WI38 (cell line): Measurements from ENCODE around the gene EGFL8.

Experiments
- H3K4me3 ChIP-seq: 2 replicates; pipeline ENCODE4 v1.5.1; 2011; ENCODE audit warnings: low read depth, mild to moderate bottlenecking, control low read depth, low read length
- TF ChIP-seq, protein P1 (sequence below): IDR thresholded peaks from 2 replicates; pipeline ENCODE4 v1.5.1; 2012; ENCODE audit warnings: low read depth, mild to moderate bottlenecking, control low read depth, low read length

The EGFL8 gene

GRCh38 chr6:32146687-32147086 is 17.7 kb upstream of the EGFL8 start:
- TF ChIP-seq, protein P1, sequence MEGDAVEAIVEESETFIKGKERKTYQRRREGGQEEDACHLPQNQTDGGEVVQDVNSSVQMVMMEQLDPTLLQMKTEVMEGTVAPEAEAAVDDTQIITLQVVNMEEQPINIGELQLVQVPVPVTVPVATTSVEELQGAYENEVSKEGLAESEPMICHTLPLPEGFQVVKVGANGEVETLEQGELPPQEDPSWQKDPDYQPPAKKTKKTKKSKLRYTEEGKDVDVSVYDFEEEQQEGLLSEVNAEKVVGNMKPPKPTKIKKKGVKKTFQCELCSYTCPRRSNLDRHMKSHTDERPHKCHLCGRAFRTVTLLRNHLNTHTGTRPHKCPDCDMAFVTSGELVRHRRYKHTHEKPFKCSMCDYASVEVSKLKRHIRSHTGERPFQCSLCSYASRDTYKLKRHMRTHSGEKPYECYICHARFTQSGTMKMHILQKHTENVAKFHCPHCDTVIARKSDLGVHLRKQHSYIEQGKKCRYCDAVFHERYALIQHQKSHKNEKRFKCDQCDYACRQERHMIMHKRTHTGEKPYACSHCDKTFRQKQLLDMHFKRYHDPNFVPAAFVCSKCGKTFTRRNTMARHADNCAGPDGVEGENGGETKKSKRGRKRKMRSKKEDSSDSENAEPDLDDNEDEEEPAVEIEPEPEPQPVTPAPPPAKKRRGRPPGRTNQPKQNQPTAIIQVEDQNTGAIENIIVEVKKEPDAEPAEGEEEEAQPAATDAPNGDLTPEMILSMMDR: no peak
- H3K4me3 ChIP-seq: no peak overlapping the region

DNA sequence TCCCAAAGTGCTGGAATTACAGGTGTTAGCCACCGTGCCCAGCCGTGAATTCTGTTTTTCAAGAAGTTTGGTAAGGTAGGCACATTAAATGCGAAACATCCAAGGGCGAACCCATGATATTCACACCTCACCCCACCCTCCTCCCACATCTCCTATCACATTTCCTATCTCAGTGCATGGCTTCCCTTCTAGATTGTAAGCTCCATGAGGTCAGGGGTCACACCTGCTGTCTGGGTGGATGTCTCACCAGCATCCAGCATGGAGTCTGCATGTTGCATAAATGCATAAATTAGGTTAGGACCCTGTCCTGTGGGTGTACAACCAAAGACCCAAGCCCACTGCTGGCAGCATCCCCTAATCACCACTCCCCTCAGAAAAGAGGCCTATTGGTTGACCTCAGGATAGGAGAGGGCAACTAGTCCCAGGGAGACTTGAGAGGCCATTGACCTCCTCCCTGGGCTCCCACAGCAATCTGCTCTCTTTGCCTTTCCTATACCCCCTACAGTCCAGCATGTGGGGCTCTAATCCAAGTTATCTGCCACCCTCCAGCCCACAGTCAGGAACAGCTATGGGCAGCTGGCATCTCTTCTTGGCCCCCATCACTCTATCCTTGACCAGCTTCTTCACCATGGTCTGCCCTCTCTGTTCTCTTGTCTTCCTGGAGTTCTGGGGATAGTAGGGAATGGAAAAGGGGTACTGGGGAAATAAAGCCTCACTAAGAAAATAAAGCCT is 16.8 kb upstream of the EGFL8 start:
- no peak overlapping the region for H3K4me3 ChIP-seq

GRCh38 chr6:32148289-32149091 is 15.9 kb upstream of the EGFL8 start:
- TF ChIP-seq, protein P1: no peak
- no peak overlapping the region for H3K4me3 ChIP-seq

More for the DNA sequence above, 16.8 kb upstream of the EGFL8 start:
- TF ChIP-seq, protein P1: no peak

DNA sequence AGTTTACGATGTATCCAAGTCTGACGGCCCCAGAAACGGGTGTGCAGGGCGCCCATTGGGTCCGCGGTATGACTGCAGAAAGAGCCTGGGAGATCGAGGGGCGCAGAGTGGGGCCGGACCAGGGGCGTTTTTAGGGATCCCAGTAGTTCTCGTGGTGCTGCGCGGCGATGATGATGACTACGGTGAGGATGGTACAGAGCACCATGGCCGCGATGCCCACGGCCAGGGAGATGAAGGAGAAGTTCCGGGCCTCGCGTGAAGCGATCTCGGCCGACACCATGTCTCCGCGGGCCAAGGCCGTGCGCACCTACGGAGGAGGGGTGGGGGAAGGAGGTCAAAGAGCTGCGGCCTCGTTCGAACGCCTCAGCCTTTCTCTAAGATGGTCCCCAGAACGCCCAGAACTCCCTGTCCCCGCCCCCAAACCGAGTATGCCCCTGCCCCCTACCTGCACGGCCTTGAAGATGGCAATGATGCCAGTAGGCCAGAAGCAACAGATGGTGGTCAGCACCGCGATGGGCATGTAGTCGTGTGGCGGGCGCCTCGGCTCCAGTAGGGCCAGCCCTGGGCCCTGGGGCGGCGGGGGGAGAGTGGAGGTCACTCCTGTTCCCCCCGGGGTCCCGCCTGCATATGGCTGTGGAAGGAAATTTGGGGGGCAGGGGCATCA is 15.2 kb upstream of the EGFL8 start:
- TF ChIP-seq, protein P1: no peak
- H3K4me3 ChIP-seq: no peak overlapping the region

DNA sequence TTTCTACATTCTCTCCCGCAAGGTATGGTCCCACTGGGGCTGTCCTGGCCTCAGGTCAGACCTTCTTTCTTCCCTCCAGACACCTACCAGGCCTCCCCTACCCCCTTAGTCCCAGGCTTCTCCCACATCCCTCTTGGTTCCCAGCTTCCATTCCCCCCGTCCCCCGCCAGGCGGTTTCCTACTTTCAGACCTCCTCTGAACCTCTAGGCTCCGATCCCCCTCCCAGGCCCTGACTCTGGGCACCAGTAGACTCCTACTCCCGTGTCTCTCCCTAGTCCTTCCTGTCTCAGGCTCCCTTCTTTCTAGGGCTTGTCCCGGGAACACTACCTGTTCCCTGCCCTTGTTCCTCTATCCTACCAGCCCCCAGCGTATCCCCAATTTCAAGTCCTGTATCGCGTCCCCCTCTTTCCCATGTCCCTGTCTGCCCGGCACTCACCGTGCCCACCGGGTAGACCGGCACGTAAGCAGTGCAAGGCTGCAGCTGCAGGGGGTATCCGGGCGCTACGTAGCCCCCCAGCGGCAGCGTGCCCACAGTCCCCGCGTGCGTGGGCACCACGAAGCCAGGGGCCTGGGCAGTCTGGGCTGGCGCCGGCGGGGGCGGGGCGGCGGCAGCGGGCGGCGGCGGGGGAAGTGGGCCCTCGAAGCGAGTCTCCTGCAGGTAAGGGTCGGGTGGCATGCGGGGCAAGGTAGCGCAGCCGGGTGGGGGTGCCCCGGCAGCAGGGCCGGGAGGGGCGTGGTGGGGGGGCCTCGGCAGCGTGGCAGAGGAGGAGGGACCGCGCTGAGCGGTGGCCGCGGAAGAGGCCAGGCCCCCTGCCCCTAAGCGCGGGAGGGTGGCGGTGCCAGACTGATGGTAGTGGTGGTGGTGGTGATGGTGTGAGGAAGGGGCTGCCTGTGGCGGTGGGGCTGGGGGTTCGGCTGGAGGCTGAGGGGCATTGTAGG is 14.2 kb upstream of the EGFL8 start:
- TF ChIP-seq, protein P1: no peak
- H3K4me3 ChIP-seq: no peak overlapping the region

- peak overlapping the region; percentile 38 for H3K4me3 ChIP-seq
- TF ChIP-seq, protein P1: no peak
Measured at GRCh38 chr6:32151181-32151862, 13.1 kb upstream of the EGFL8 start.
